Activated CD4-positive, alpha-beta T cell treated with anti-CD3 and anti-CD28 coated beads, Interleukin-2, amount 10 ng/mL, durations not matched to agents 24 days and 14 days (primary cell): Measurements from ENCODE around the gene SLC37A3. TPM values are rescaled to one million over a fixed set of nuclear protein-coding genes. Genes with fewer than 3 reads are reported as not detected.

Source experiments
- DNase-seq: peaks from one replicate; pipeline ENCODE4 v3.0.0; 2022
- H3K27ac Mint-ChIP-seq: one replicate; pipeline ENCODE4 v1.8.0; 2022; ENCODE audit warnings: mild to moderate bottlenecking, mixed read lengths
- H3K27me3 Mint-ChIP-seq: one replicate; pipeline ENCODE4 v1.8.0; 2022; ENCODE audit warnings: mixed read lengths
- H3K36me3 Mint-ChIP-seq: one replicate; pipeline ENCODE4 v1.8.0; 2022; ENCODE audit warnings: low read depth, mild to moderate bottlenecking, mixed read lengths
- H3K4me1 Mint-ChIP-seq: one replicate; pipeline ENCODE4 v1.8.0; 2021; ENCODE audit warnings: mixed read lengths
- H3K4me3 Mint-ChIP-seq: one replicate; pipeline ENCODE4 v1.8.0; 2022; ENCODE audit warnings: mild to moderate bottlenecking, moderate library complexity, mixed read lengths
- H3K9me3 Mint-ChIP-seq: one replicate; pipeline ENCODE4 v1.8.0; 2021; ENCODE audit warnings: mixed read lengths
- intact Hi-C: fragments of 100-400 bp; cut with micrococcal nuclease; formaldehyde crosslinking; loops from one replicate; pipeline ENCODE4 v1.15.1; 2023
- total RNA-seq: library from RNA; stranded (reverse); gene quantifications from 2 replicates; pipeline ENCODE4 v1.2.3, GENCODE V29; 2022

SLC37A3 gene
- total RNA-seq, 1 donor from 2014 or later = 162 TPM

DNA sequence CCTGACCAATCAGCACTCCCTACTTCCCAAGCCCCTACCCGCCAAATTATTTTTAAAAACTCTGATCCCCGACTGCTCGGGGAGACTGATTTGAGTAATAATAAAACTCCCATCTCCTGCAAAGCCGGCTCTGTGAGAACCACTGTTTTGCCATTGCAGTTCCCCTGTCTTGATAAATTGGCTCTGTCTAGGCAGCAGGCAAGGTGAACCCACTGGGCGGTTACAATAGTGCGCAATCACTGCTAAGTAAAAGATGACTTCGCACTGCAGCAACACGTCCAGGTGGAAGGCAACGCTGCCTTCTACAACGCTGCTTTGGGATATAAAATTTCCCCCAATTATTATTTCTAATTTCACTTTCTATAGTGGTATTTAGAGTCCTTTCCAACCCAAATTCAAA is 8.9 kb downstream of the SLC37A3 start:
- DNase-seq = no peak
- intact Hi-C loops = no loop called here
- Mint-ChIP-seq H3K4me3 (no peak overlapping the region), H3K36me3 (peaks cover 29% of the 10 kb centered on the region), H3K27ac (no peak overlapping the region), H3K4me1 (peaks cover 19% of the 10 kb centered on the region), H3K27me3 (no peaks in the 10 kb centered on the region), H3K9me3 (no peaks in the 10 kb centered on the region)

DNA sequence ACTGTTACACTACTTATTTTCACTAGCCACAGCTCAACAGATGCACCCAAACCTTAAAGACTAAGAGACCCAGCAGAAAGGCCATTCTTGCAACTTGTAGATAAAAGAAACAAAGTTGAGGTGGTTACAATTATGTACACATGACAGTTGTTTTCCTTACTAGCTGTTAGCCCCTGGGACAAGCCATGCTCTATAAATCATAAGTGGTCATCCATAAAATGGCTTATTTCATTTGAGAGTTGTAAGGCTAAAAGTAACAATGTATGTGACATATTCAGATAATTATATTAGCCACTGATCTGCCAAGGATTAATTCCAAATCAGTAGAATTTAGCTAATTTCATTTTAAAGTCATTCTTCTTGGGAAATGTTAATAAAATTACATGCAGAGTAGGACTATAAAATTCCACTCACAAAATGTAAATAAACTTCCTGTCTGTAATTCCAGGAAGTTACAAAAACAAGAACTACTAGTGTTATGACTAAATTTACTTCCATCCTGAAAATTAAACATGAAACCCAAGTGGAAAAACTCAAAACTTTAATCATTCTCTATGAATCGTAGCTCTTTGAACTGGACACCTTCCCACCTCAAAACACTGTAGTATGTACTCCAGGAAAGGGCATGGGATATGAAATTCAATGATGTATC is 13.3 kb downstream of the SLC37A3 start:
- intact Hi-C loops = no loop called here
- H3K27me3 Mint-ChIP-seq = no peaks in the 10 kb centered on the region
- DNase-seq = no peak
- peak overlapping the region; percentile 71 for H3K27ac Mint-ChIP-seq
- H3K4me1 Mint-ChIP-seq = peaks cover 39% of the 10 kb centered on the region
- peaks cover 59% of the 10 kb centered on the region for H3K36me3 Mint-ChIP-seq
- H3K9me3 Mint-ChIP-seq = no peaks in the 10 kb centered on the region
- H3K4me3 Mint-ChIP-seq = peak overlapping the region; percentile 49

DNA sequence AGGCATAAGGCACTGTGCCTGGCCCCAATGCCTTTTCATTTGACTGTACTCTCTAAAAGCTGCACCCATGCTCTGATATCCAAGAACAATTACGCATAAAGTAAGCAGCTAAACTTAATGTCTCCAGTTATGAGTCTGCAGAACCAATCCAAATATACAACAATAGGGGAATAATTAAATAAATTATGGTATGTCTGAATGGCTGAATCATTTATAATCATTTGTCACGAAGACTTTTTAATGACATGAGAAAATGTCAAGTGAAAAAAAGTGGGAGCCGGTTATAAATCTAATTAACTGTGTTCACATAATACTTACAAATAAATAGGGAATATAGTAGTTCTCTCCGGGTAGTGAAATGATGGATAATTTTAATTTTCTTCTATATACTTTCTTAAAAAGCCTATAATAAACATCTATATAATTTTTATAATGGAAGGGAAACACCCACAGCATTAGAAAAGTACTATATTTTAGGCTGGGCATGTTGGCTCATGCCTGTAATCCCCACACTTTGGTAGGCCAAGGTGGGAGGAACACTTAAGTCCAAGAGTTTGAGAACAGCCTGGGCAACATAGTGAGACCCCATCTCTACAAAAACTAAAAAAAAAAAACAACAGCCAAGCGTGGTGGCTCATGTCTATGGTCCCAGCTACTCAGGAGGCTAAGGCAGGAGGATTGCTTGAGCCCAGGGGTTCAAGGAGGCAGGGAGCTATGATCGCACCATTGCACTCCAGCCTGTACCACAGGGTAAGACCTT is 14.2 kb downstream of the SLC37A3 start:
- Mint-ChIP-seq H3K36me3 (peaks cover 64% of the 10 kb centered on the region), H3K4me3 (peak overlapping the region; percentile 49), H3K27ac (peak overlapping the region; percentile 77), H3K4me1 (peaks cover 43% of the 10 kb centered on the region), H3K27me3 (no peaks in the 10 kb centered on the region), H3K9me3 (no peaks in the 10 kb centered on the region)
- DNase-seq = no peak
- intact Hi-C loops = no loop called here

DNA sequence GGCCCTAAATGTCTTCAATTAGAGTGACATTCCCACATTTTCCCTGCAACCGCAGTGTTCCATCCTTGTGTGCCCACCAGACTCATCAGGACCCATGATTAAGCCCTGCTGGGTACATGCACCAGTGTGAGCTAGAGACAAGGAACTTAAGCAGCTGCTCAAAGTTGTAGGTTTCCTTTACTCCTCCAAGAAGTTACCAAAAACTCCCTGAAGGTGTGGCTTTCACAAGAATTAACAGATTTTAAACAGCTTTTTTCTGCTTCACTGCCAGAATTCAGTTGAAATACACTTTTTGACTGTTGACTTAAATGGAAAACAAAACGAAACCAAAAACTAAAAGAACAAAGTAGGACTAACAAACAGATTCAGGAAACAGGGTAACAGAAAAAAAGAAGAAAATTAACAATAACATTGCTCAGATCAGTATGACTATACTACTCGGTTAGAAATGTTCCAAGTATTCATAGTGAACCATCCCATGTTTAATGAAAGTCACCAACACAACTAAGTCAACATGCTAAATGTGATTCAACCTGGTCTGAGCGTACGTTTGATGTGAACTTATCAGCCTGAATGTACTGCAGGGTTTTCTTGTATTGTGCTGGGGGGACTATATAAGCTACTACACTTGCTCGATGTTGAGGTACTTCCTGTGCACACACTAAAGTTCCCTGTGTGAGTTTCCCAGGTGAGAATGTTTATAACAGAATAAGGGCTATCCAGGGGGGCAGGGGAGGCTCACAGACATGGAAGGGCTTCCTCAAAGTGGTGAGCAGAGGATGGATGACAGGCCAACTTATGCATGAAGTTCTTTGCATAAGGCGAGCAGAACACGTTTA is 22.2 kb downstream of the SLC37A3 start:
- peak; percentile 84 for DNase-seq
- no peaks in the 10 kb centered on the region for H3K27me3 Mint-ChIP-seq
- H3K4me1 Mint-ChIP-seq = peaks cover 40% of the 10 kb centered on the region
- H3K27ac Mint-ChIP-seq = peak overlapping the region; percentile 99
- intact Hi-C loops = loop anchor here (1.0 kb wide), 5 partner anchors 12 to 146 kb away; partner anchors contain the start of gene MKRN1
- no peaks in the 10 kb centered on the region for H3K9me3 Mint-ChIP-seq
- peaks cover 66% of the 10 kb centered on the region for H3K36me3 Mint-ChIP-seq
- peak overlapping the region; percentile 78 for H3K4me3 Mint-ChIP-seq

DNA sequence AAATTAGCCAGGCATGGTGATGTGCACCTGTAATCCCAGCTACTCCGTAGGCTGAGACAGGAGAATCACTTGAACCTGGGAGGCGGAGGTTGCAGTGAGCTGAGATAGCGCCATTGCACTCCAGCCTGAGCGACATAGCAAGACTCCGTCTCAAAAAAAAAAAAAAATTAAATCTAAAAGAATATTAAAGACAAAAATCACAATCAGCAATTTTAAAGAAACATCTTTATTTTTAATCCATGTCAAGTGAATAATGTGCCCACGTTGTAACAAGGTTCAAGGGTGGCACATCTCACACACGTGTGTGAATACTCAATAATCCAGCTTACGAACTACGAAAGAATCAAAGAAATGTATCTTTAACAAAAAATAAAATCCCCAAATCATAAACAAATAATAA is 23.0 kb downstream of the SLC37A3 start:
- no peaks in the 10 kb centered on the region for H3K27me3 Mint-ChIP-seq
- peak overlapping the region; percentile 78 for H3K4me3 Mint-ChIP-seq
- DNase-seq = no peak
- H3K4me1 Mint-ChIP-seq = peaks cover 44% of the 10 kb centered on the region
- intact Hi-C loops = no loop called here
- H3K36me3 Mint-ChIP-seq = peaks cover 68% of the 10 kb centered on the region
- peak overlapping the region; percentile 99 for H3K27ac Mint-ChIP-seq
- H3K9me3 Mint-ChIP-seq = no peaks in the 10 kb centered on the region

DNA sequence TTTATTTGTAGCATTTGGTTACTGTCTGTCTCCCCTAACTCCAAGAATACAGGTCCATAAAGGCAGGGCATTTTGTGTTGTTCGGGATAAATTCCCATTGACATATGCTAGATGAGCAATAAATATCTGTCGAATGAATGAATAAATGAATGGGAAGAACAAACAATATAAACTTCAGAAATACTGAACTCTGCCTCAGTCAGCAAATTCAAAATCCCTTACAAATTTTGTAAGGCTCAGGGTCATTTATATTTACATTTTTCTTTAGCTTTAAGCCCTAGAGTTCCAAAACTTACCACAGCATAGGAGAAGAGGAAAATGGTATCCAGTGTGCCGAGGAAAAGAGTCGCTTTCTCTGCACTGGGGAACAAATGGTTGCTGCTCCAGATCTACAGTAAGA is 29.0 kb downstream of the SLC37A3 start:
- peaks cover 64% of the 10 kb centered on the region for H3K36me3 Mint-ChIP-seq

DNA sequence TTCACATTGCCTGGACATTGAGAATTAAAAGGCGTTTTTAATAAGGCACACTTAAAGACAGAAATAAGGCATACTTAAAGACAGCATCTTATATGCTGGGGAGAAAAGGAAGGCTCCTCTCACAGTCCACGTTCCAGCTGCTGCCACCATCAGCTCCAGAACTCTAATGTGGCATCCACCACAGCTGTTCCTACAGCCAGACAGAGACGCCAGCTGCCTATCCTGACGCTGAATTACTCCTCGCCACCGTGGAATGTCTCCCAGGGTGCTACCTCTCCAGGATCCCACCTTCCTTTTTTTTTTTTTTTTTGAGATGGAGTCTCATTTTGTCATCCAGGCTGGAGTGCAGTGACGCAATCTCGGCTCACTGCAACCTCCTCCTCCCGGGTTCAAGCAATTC is 30.8 kb downstream of the SLC37A3 start:
- H3K4me3 Mint-ChIP-seq = no peak overlapping the region
- H3K9me3 Mint-ChIP-seq = no peaks in the 10 kb centered on the region
- H3K36me3 Mint-ChIP-seq = peaks cover 59% of the 10 kb centered on the region
- intact Hi-C loops = no loop called here
- H3K27me3 Mint-ChIP-seq = no peaks in the 10 kb centered on the region
- H3K27ac Mint-ChIP-seq = no peak overlapping the region
- H3K4me1 Mint-ChIP-seq = peaks cover 19% of the 10 kb centered on the region
- no peak for DNase-seq

More for the DNA sequence above, 29.0 kb downstream of the SLC37A3 start:
- H3K4me1 Mint-ChIP-seq = peaks cover 25% of the 10 kb centered on the region
- intact Hi-C loops = no loop called here
- H3K27me3 Mint-ChIP-seq = no peaks in the 10 kb centered on the region
- no peaks in the 10 kb centered on the region for H3K9me3 Mint-ChIP-seq
- H3K27ac Mint-ChIP-seq = peak overlapping the region; percentile 19
- no peak for DNase-seq
- no peak overlapping the region for H3K4me3 Mint-ChIP-seq

DNA sequence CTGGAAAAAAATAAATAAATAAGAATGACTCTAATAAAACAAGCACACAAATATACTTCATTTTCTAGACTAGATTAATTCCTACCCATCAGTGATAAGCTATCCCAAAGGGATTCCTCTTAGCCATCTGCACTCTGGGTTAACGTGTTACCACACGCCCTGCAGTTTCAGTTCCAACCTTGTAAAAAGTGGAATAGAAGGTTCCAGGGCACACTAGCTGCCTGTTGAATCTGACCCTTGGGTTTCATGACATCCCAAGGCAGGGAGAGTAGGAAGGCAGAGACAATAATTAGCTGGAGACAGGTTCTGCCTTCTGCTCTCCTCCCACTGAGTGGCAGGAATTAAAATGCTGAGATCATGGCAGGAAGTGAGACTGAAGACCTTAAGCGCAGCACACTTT is 33.5 kb downstream of the SLC37A3 start:
- peaks cover 48% of the 10 kb centered on the region for H3K36me3 Mint-ChIP-seq
- no peak for DNase-seq
- intact Hi-C loops = no loop called here
- H3K4me3 Mint-ChIP-seq = no peak overlapping the region
- peaks cover 16% of the 10 kb centered on the region for H3K4me1 Mint-ChIP-seq
- no peaks in the 10 kb centered on the region for H3K9me3 Mint-ChIP-seq
- no peaks in the 10 kb centered on the region for H3K27me3 Mint-ChIP-seq
- peak overlapping the region; percentile 67 for H3K27ac Mint-ChIP-seq

DNA sequence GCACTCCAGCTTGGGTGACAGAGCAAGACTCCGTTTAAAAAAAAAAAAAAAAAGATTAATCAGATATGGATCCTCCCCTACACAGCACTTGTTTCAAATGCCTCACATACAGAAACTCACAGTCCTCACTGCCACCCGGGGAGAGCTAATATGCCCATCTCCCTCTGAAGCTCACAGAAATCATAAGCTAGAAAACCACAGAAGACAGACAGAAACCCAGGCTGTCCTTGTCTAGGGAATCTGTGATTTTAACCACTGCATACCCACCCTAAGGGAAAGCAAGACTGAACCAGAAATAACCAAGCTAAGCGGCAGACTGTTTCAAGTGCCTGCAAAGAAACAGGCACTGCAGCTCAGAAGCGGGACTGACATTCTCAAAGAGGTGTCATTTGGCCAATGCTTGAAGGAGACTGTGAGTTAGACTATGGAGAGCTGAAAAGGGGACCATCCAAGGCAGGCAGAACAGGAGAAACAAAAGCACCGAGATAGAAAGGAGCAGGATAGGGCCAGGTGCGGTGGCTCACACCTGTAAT is 37.6 kb downstream of the SLC37A3 start:
- Mint-ChIP-seq H3K27ac (peak overlapping the region; percentile 84), H3K4me3 (peak overlapping the region; percentile 67), H3K27me3 (no peaks in the 10 kb centered on the region), H3K4me1 (peaks cover 34% of the 10 kb centered on the region), H3K36me3 (peaks cover 56% of the 10 kb centered on the region), H3K9me3 (no peaks in the 10 kb centered on the region)
- peak; percentile 68 for DNase-seq
- intact Hi-C loops = no loop called here

DNA sequence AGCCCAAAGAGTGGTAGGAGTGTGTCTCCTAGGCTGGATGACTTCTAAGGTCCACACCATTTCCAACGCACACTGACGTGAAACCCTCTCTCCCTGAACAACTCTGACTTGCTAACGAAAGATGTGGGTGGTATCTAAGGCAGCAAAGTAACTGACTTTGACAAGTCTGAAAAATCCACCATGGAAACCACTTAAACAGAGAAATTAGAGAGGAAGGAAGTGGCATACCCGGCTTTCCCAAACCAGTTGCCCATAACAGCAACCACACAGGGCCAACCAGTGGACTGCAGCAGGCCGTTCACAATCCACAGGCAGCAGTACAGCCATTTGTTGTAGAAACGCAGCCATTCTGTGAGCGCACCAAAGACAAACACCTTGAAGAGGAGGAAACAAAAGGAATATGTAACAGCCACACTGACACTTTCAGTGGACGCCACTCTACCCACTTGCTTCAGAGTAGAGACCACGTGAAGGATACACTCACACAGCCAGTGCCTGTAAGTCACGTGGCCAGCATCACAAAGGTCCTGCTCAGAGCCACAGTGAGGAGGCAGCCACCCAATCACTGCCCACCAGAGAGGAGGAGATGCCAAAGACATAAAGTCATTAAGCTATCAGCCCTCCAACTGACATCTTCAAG is 39.8 kb downstream of the SLC37A3 start:
- intact Hi-C loops = loop anchor here (1.0 to 2.0 kb wide), 4 partner anchors 18 to 120 kb away; partner anchors contain the start of gene MKRN1
- Mint-ChIP-seq H3K27ac (peak overlapping the region; percentile 94), H3K9me3 (no peaks in the 10 kb centered on the region), H3K4me1 (peaks cover 28% of the 10 kb centered on the region), H3K36me3 (peaks cover 55% of the 10 kb centered on the region), H3K4me3 (peak overlapping the region; percentile 68), H3K27me3 (no peaks in the 10 kb centered on the region)
- peak; percentile 71 for DNase-seq

DNA sequence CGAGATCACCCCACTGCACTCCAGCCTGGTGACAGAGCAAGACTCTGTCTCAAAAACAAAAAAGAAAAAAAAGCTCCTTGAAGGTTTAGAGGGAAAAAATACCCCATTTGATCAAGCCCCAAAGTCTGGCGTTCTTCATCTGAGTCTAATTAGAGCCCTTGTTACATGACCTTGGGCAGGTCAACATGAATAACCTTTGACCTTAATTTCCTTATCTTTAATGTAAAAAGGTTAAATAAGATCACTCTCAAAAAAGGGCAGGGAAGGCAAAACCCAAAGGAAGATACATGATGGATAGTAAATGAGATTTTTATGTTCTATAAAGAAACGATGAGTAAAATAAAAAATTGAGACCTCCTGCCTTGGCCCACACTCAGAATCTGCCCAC is 40.3 kb downstream of the SLC37A3 start:
- H3K27me3 Mint-ChIP-seq = no peaks in the 10 kb centered on the region
- DNase-seq = no peak
- peak overlapping the region; percentile 26 for H3K4me3 Mint-ChIP-seq
- H3K9me3 Mint-ChIP-seq = no peaks in the 10 kb centered on the region
- peak overlapping the region; percentile 94 for H3K27ac Mint-ChIP-seq
- H3K36me3 Mint-ChIP-seq = peaks cover 60% of the 10 kb centered on the region
- H3K4me1 Mint-ChIP-seq = peaks cover 30% of the 10 kb centered on the region
- intact Hi-C loops = loop anchor here (1.0 to 2.0 kb wide), 3 partner anchors 33 to 121 kb away; partner anchors contain the start of gene MKRN1

DNA sequence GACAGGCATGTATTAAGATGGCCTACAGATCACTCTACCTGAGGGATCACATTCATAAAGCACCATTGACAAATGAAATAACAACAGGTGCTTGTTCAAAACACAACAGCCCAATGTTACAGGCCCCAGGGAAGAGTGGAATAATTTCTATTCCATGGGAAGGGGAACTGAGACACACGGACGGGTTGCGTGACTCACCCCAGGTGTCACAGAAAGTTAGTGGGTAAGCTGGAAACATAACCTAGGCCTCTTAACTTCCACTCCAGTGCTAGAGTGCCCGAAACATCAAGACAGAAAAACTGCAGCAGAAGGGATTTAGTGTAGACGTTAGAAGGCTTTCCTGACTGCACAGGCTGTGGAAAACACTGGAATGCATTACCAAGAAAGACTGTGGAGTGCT is 48.3 kb downstream of the SLC37A3 start:
- Mint-ChIP-seq H3K27ac (peak overlapping the region; percentile 62), H3K9me3 (no peaks in the 10 kb centered on the region), H3K36me3 (peaks cover 69% of the 10 kb centered on the region), H3K4me3 (no peak overlapping the region), H3K4me1 (peaks cover 19% of the 10 kb centered on the region), H3K27me3 (no peaks in the 10 kb centered on the region)
- DNase-seq = no peak
- intact Hi-C loops = no loop called here

DNA sequence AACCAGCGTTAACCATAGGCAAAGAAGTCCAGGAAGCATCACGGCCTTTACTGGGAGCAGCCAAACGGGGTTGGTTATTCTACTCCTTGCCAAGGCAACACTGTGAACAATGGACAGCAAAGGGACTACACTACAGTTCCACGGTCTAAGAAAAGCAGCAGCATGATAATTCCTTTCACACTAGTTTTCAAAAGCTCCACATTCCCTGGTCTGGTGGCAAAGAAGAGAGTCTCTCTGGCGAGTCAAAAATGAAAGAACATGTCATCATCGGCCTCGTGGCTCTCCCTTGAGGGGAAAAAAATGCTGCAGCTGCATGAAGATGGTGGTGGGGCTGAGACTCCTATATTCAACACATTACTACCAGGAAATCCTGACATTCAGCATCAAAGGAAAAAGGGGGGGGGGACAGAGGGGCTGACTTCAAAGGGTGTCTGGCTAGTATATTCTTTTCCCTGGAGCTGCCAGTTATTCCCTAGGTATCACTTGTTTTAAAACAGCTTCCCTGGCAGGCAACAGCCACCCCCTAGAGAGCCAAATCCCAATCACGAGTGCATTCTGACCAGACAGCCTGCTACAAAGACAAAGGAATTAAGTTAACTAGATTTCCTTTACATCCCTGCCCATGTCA is 49.1 kb downstream of the SLC37A3 start:
- no peak for DNase-seq
- Mint-ChIP-seq H3K27me3 (no peaks in the 10 kb centered on the region), H3K4me3 (no peak overlapping the region), H3K36me3 (peaks cover 66% of the 10 kb centered on the region), H3K4me1 (peaks cover 19% of the 10 kb centered on the region), H3K9me3 (no peaks in the 10 kb centered on the region), H3K27ac (peak overlapping the region; percentile 81)
- intact Hi-C loops = no loop called here
